Pancreas (tissue), 10 donors: ENCODE results near the gene CCDC134. TPM values are rescaled to one million over a fixed set of nuclear protein-coding genes. Genes with fewer than 3 reads are reported as not detected.

Experiments
- ATAC-seq, 4 donors: fragments of 200-7000 bp; cut with Tn5 transposase; one replicate each; pipeline versions ENCODE4 v1.8.0 to v1.9.1; 2020; ENCODE audit warnings: mild to moderate bottlenecking in 4 of 4, moderate library complexity in 4 of 4
- DNase-seq, 6 donors: peaks; one replicate each; pipeline ENCODE4 v3.0.0-alpha.2; 2020
- FAIRE-seq: peaks from 2 replicates; lab custom pipeline; 2012; peaks lifted over from hg19 to GRCh38; lab: Jason Lieb, UNC
- H3K27ac ChIP-seq, 4 donors: fragments of 200-600 bp; sonication (generic); 1 replicate in 3 of 4; 2 replicates in 1 of 4; pipeline versions ENCODE4 v1.5.0 to v1.8.0; 2020
- H3K27me3 ChIP-seq, 4 donors: fragments of 200-600 bp; one replicate each; pipeline ENCODE4 v1.8.0; 2021
- H3K36me3 ChIP-seq, 3 donors: fragments of 200-600 bp; sonication (generic) in 1 of 3; one replicate each; pipeline versions ENCODE4 v1.5.0 to v1.8.0; 2020 to 2021
- H3K4me1 ChIP-seq, 3 donors: fragments of 200-600 bp; one replicate each; pipeline ENCODE4 v1.8.0; 2021
- H3K4me3 ChIP-seq, 4 donors: fragments of 200-600 bp; sonication (generic) in 2 of 4; one replicate each; pipeline versions ENCODE4 v1.5.0 to v1.8.0; 2020 to 2021
- H3K9me3 ChIP-seq, 4 donors: fragments of 200-600 bp; one replicate each; pipeline ENCODE4 v1.8.0; 2021
- WGBS, 2 donors: extraction: QIAGEN DNeasy Blood & Tissue Kit; methylation state at CpG; one replicate each; pipeline ENCODE4 v1.1.7; 2013; 5-methylcytosine and 5-hydroxymethylcytosine counted together
- intact Hi-C, 3 donors: fragments of 100-400 bp; cut with DNase I; formaldehyde crosslinking; loops; one replicate each; pipeline versions ENCODE4 v1.11.1 to v1.14.2; 2022
- polyA plus RNA-seq, 2 donors: library from polyadenylated mRNA; stranded (reverse); fragments of 200-250 nt; gene quantifications; one replicate each; pipeline ENCODE4 v1.2.3, GENCODE V29; 2013
- total RNA-seq, 6 donors: library from RNA; stranded (reverse); fragmentation: NEBNext Ultra II Directional in 4 of 6; extraction: Animal tissue kit (Norgen Biotek cat#: 25700) in 4 of 6; gene quantifications; one replicate each; pipeline versions ENCODE4 v1.2.1 to v1.2.4, GENCODE V29; 2021 to 2023
- TF ChIP-seq, protein P1 (sequence below), 4 donors: fragments of 200-600 bp; sonication (generic) in 3 of 4; IDR thresholded peaks; one replicate each; pipeline versions ENCODE4 v1.5.0 to v1.8.0; 2021; ENCODE audit warnings: antibody characterized with exemption in 4 of 4
- donor health status: healthy with polysubstance abuse.
- donor health status: DM: no; HTN: no; CAD: no; lungs with moderate emphysema.
- donor health status: DM: no; HTN: no; CAD: no.
- donor health status: control.
- donor health status: control.
- donor health status: Bipolar disorder and iron deficiency.
- donor health status: DM: yes; HTN: yes; CAD: no.
- donor health status: DM: no; HTN: no; CAD: no.
- donor health status: DM: no; HTN: no; CAD: no.
- donor health status: DM: yes; HTN: yes; CAD: no.

The CCDC134 gene
- total and polyA plus RNA-seq, 8 donors: 1.9 to 7.6 (median 4.2) TPM

DNA sequence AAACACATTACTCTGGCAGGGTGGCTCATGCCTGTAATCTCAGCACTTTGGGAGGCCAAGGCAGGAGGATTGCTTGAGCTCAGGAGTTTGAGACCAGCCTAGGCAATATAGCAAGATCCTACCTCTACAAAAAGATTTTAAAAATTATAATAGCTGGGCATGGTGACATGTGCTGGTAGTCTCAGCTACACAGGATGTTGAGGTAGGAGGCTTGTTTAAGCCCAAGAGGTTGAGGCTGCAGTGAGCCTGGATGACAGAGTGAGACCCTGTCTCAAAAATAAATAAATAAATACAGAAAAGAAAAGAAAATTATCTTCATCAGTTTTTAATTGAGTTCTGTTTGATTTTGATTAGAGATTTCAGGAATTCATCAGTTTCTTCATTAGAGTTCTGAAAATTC lies 5.2 kb downstream of the CCDC134 start:
- intact Hi-C loops: no loop called here
- Histone ChIP-seq H3K4me3 (no peak overlapping the region), H3K27me3 (no peaks in the 10 kb centered on the region), H3K36me3 (peaks cover 0 to 8% (median 0%) of the 10 kb centered on the region in 3 donors), H3K4me1 (peaks cover 0 to 8% (median 6%) of the 10 kb centered on the region in 3 donors), H3K9me3 (no peaks in the 10 kb centered on the region), H3K27ac (no peak overlapping the region)
- no peak for FAIRE-seq
- DNase-seq: no peak
- TF ChIP-seq, protein P1, sequence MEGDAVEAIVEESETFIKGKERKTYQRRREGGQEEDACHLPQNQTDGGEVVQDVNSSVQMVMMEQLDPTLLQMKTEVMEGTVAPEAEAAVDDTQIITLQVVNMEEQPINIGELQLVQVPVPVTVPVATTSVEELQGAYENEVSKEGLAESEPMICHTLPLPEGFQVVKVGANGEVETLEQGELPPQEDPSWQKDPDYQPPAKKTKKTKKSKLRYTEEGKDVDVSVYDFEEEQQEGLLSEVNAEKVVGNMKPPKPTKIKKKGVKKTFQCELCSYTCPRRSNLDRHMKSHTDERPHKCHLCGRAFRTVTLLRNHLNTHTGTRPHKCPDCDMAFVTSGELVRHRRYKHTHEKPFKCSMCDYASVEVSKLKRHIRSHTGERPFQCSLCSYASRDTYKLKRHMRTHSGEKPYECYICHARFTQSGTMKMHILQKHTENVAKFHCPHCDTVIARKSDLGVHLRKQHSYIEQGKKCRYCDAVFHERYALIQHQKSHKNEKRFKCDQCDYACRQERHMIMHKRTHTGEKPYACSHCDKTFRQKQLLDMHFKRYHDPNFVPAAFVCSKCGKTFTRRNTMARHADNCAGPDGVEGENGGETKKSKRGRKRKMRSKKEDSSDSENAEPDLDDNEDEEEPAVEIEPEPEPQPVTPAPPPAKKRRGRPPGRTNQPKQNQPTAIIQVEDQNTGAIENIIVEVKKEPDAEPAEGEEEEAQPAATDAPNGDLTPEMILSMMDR (IDR thresholded peaks at IDR 0.05): no peak
- ATAC-seq: no peak

DNA sequence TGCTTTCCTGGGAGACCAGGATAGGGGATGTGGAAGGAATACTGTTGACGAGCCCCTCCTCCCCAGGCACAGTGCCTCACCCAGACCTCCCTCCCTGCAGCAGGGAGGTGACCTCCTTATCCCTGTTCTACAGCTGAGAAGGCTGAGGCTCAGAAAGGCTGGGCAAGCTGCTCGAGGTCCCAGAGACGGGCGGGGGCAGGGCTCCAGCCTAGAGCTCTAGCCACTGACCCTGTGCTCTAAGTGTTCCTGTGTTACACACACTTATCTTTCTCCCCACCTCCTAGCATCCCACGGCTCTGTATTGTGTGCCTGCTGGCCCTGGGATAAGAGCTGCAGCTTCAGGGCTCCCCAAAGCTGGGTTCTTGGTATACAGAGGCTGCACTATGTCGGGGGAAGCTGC lies 7.9 kb downstream of the CCDC134 start:
- Histone ChIP-seq H3K27ac (no peak overlapping the region), H3K4me1 (no peaks in the 10 kb centered on the region), H3K36me3 (peaks cover 0 to 8% (median 0%) of the 10 kb centered on the region in 3 donors), H3K9me3 (no peaks in the 10 kb centered on the region), H3K4me3 (no peak overlapping the region), H3K27me3 (no peaks in the 10 kb centered on the region)
- DNase-seq (no peak), FAIRE-seq (no peak), ATAC-seq (no peak)
- intact Hi-C loops: no loop called here
- WGBS, 2 donors: 85 to 87% methylated on average over 6 of the region's 6 CpGs
- TF ChIP-seq, protein P1 (IDR thresholded peaks at IDR 0.05): no peak

DNA sequence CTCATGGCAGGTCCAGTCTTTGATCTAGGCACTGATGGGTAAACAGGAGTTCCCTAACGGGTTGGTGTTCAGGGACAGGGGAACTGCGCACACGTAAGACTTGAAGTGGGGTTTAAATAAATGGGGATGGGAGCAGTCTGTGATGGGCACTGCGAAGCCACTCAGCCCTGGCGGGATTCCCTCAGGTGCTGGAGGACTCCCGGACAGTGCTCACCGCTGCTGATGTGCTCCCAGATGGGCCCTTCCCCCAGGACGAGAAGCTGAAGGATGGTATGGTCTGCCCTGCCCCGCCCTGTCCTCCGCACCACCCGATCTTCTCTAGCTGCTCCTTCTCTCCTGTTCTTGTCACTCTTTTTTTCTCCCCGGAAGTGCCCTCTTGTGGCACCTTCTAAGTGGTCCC lies 9.5 kb downstream of the CCDC134 start:
- peaks cover 0 to 8% (median 0%) of the 10 kb centered on the region in 3 donors for H3K36me3 ChIP-seq
- no peak overlapping the region for H3K27ac ChIP-seq
- intact Hi-C loops: no loop called here
- H3K9me3 ChIP-seq: no peaks in the 10 kb centered on the region
- FAIRE-seq: no peak
- H3K4me1 ChIP-seq: no peaks in the 10 kb centered on the region
- 95% methylated on average over 12 of the region's 12 CpGs for WGBS, 2 donors
- H3K4me3 ChIP-seq: no peak overlapping the region
- no peak for ATAC-seq
- no peaks in the 10 kb centered on the region for H3K27me3 ChIP-seq
- TF ChIP-seq, protein P1 (IDR thresholded peaks at IDR 0.05): no peak
- no peak for DNase-seq

DNA sequence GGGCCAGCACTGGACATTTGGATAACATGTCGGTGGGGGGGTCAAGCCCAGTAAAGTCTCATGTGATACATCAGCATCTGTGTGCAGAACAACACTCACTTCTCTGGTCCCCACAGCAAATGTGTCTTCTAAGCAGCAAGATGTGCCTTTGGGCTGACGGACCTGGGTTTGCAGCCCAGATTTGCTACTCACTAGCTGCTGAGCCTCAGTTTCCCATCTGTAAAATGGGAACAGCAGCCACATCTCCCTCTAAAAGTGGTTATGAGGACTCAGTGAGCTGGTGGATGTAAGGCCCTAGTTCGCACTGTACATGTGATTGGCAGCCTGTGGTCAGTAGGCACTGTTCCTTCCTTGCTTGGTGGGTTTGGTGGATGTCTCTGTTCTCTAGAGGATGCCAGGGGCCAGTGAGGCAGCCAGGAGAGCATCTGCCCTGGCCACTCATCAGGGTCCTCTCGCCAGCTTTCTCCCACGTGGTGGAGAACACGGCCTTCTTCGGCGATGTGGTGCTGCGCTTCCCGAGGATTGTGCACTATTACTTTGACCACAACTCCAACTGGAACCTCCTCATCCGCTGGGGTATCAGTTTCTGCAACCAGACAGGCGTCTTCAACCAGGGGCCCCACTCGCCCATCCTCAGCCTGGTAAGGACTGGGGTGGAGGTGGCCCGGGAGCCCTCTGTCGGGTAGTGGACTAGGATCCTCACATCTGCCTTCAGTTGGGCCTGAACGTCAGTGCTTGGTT lies 12.5 kb downstream of the CCDC134 start:
- Histone ChIP-seq H3K4me1 (no peaks in the 10 kb centered on the region), H3K27ac (no peak overlapping the region), H3K9me3 (no peaks in the 10 kb centered on the region), H3K36me3 (peaks cover 0 to 8% (median 0%) of the 10 kb centered on the region in 3 donors), H3K4me3 (no peak overlapping the region), H3K27me3 (no peaks in the 10 kb centered on the region)
- intact Hi-C loops: no loop called here
- ATAC-seq (no peak), FAIRE-seq (no peak), DNase-seq (no peak)
- TF ChIP-seq, protein P1 (IDR thresholded peaks at IDR 0.05): no peak
- WGBS, 2 donors: 93 to 95% methylated on average over 16 of the region's 16 CpGs

DNA sequence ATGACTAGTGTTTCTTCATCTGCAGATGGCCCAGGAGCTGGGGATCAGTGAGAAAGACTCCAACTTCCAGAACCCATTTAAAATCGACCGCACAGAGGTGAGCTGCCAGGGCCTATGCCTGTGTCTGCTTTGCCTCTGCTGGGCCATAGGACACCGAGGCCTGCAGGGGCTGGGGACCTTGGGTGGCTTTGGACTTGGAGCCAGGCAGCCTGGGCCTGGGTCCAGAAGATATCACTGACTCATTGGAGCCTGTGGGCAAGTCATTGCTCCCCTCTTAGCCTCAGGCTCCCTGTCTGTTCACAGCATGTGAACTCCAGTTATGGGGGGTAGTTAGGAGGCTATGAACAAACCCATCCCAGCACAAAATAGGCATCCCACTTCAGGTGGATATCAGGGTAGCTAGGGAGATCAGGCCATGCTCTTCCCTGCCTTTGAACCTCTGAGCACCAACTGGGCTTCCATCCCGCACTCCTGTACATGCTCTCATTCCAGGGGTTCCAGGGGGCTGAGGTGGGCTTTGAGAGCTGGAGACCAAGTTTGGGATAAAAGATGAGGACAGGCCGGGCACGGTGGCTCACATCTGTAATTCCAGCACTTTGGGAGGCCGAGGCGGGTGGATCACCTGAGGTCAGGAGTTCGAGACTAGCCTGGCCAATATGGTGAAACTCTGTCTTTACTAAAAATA lies 13.4 kb downstream of the CCDC134 start:
- intact Hi-C loops: no loop called here
- ATAC-seq (no peak), DNase-seq (no peak), FAIRE-seq (no peak)
- Histone ChIP-seq H3K36me3 (peaks cover 0 to 8% (median 0%) of the 10 kb centered on the region in 3 donors), H3K27ac (no peak overlapping the region), H3K9me3 (no peaks in the 10 kb centered on the region), H3K4me3 (no peak overlapping the region), H3K27me3 (no peaks in the 10 kb centered on the region), H3K4me1 (no peaks in the 10 kb centered on the region)
- TF ChIP-seq, protein P1 (IDR thresholded peaks at IDR 0.05): no peak
- WGBS, 2 donors: 94 to 98% methylated on average over 9 of the region's 9 CpGs
